NCI-H1930 (cell line): ENCODE results near the gene RAB3C.

Source experiments
- DNase-seq, 2 experiments: peaks; one replicate each; lab custom pipeline; 2025; lab: John Stamatoyannopoulos, UW

The RAB3C gene

DNA sequence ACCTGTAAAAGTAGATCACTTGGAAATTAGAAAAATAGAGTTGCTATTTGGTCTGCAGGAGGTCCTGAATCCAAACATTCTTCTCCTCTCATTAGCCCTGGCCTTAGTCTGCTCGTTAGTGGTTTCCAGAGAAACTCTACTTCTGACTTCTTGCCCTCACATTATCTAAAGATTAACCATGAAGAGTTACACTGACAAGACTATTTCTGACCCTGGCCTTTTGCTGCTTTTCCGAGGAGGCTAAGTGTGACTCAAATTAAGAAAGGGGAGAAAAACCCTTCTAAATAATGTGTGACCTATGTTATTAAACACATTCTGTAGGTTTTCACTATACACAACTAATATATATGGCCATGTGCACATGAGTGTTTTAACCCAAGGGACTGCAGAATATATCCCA is 302.4 kb downstream of the RAB3C start:
- DNase-seq: no peak

DNA sequence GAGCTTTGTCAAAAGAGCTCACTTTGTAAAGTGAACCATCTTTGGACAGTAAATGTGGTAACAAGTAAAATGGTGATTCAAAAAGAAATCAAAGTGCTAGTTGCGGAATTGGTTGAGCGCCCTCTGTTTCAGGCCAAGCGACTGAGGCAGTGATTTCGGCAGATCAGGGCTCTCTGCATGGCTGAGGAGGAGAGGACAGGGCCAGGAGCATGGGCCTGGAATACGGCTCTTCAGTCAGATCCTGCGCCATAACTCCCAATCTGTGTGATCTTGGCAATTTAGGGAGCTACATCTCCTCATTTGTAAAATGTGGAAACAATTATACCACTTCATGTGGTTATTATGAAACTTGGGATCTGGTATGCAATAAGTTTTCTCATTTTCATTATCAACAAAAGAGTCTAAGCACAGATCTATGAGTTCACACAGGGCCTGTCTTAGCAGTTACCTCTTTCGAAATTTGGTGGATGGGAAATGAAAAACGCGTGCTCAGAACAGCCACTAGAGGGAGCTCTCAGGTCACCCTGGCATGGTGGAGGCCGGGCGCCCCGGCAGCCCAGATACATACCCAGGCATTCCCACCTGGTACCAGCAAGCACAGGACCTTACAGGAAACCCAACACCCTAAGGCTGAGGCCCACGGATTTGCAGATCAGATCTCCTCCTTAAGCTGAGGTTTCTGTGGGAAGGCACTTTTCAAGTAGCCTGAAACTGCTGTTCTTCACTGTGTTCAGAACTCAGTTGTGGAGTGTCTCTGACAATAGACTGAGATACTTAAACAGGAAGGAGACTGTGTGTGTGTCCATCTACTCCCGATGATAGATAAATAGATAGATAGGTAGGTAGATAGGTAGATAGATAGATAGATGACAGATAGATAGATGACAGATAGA is 303.7 kb downstream of the RAB3C start:
- peak; percentile 2 to 21 for DNase-seq

DNA sequence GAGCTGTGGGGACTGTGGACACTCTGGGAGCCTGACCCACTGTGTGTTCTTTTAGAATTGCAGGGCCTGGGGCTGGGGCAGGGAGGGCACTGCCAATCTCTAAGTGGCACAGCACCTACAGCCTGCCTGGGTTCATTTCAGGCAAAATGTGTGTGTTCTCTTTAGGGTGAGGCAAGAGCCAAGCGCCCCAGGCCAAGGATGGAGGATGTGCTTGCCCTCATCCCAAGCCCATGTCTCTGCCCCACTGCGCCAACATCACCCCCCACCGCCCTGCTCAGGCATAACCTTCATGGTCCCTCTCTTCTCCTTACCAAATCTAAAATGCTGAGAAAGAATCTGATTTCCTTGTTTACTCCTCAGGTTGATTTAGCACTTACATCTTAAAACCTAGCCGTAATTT is 304.4 kb downstream of the RAB3C start:
- DNase-seq: no peak

DNA sequence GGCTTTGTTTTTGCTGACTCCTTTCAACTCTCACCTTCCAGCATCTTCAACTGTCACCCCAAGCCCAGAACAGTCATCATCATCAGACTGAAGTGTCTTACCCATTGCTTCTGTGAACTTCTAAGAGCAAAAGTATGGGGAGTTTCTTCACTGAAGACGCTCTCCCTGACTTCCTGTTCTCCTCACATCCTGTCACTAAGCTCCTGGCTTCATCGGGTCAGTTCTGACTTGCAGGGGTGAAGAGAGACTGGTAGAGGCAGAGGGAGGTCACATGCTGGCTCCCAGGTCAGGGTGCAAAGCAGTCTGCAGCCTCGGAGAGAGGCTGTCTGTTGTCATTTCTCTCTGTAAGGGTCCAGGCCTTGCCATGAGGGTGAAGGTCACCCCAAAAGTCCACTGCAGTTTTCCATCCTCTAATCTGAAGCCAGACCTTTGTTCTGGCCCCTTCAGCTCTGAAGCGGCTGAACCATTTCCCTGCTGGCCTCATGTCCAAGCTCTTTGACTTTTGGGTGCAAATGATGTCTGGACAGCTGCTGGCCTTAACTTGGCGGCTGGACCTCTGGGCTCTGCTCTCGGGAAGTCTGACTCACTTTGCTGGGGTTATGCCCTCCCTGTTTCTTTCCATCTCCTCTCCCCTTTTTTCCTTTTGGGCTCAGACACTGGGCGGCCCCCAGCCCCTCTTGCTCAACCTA is 305.0 kb downstream of the RAB3C start:
- no peak for DNase-seq

DNA sequence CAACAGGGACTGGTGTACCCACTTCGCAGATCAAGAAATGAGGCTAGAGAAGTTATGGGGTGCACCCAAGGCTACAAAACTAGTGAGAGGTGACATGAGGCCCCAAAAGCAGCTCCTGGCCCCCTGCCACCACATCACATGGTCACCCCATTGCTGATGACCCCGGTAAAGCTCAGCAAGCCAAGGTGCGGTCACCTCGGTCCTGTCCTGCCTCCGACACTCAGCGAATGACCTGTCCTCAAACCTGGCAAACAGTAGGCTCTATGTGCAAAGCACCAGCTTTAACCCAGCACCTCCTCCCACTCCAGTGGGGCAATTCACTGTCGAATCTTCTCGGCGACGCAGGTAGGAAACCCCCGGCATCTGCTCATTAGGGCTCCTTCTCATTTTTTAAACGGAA is 307.4 kb downstream of the RAB3C start:
- no peak for DNase-seq

DNA sequence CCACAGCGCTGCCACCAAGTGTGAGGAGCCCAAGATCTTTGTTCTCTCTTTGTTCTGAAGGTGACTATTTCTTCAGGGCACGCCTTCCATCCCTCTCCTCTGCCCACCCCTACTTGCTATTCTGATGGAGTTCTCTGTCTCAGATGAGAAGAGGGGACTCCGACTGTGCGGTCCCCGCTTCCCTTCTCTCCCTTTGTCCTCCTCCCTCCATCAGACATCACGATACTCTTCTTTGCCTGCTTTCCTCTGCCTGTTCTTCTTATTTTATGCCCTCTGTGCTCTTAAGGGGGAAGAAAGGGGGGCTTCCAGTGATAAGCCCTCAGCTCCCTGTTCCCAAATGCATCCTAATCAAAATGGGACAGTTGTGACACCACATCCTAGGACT is 307.8 kb downstream of the RAB3C start:
- no peak for DNase-seq

DNA sequence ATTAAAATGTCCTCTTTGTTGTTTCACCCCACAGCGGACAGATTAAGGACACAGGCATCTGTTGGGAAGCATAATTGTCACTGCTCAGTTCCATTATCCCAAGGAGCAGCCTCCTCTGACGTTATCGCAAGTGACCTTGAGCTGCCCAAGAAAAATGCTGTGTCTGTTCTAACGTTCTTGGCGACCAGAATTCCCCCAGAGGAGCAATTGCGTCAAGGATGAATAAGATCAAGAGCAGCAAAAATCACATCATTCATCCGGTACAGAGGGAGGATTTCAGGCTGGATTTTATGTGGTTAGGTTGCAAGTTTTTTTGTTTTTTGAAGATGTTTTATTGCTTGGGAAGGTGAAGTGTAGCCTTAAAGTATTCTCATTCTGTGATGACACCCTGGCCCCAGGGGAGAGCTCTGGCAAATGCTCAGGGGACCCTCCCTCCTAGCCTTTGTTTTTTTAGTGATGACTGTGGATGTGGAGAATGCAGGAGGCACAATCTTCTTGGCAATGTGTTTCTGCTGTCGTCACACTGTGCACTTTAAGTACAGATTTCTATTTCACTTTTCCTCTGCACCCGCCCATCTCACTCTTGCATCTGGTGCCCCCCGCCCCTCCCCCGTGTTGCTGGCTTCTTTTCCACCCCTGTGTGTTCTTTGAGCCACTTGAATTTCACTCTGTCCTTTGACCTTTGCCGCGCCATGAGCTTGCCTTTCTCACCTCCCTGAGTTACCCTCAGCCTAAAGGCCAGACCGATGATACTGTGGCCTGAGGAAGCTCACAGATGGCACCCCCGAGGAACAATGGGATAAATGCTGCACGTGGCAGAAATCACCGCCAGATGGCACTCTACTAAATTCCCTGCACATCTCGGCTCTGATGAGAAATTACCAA is 308.5 kb downstream of the RAB3C start:
- DNase-seq: peak in 1 of 2 experiments; percentile 19

DNA sequence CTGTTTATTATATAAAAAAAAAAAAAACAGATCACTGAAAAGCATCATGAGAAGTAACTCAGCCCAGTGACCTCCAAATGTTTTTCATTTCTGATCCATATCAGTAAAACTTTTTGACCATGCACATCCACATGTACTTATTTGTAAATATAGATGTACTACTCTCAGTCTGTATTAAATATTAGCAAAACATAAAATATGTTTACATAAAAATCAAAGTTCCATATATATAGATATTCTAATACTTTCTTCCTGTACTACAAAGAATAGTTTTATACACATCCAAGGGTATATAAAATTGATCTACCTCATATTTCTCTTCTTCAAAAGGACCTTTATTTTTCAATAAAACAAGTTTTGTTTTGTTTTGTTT is 309.1 kb downstream of the RAB3C start:
- no peak for DNase-seq

DNA sequence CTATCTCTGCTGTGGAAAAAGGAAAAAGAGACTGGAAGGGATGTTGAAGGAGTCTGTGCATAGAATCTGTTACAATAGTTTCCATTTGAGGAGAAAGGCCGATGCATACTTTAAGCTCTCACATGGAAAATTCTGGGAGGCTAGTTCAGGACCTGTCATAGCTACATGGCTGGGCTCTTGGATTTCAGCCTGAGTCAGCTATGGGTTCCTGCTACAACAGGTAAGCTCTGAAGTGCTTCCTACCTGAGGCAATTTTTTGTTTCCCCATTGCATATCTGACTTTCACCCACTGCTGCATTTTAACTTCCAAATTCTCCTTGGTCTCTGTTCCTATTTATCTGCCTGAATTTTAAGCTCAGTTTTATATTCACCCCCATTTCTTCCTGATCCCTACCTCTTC is 310.7 kb downstream of the RAB3C start:
- no peak for DNase-seq

DNA sequence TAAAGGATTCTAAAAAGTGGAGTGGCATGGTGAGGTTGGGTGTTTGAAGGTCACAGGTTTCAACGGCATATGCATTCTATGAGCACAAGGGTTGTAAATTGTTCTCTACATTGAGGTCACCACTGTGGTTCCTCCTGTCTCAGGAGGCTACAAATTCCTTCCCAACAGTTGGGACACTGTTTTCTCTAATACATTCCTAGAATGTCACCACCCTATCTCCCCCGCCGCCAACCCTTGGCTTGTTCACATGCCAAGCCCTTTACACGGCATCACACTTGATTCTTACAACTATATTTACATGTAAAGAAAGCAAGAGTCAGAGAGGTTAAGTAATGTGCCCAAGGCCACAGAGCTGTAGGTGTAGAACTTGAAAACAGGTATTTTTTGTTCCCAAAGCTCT is 315.1 kb downstream of the RAB3C start:
- DNase-seq: no peak

DNA sequence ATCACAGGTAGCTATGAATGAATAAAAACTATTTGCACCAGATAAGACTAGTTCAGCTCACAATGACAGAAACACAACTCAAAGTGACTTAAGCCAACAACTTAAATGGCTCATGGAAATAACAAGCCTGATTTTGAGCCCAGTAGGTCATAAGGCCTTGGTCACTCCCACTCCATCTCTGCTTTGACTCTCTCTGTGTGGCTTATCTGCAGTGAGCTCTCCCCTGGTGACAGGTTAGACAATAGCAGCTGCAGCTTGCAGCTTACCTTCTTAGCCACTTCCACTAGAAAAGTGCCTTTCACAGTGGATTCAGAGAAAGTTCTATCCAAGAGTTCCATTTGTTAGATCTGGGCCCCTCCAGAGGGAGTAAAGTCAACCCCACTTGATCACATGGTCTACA is 315.7 kb downstream of the RAB3C start:
- no peak for DNase-seq

DNA sequence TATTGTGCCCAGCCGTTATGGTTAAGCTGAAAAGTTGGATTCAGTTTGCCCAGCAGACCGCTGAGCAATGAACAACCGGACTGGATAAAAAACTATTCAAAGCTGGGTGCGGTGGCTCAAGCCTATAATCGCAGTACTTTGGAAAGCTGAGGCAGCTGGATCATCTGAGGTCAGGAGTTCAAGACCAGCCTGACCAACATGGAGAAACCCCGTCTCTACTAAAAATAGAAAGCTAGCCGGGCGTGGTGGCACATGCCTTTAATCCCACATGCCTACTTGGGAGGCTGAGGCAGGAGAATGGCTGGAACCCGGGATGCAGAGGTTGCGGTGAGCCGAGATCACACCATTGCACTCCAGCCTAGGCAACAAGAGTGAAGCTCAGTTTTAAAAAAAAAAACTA is 318.4 kb downstream of the RAB3C start:
- no peak for DNase-seq

DNA sequence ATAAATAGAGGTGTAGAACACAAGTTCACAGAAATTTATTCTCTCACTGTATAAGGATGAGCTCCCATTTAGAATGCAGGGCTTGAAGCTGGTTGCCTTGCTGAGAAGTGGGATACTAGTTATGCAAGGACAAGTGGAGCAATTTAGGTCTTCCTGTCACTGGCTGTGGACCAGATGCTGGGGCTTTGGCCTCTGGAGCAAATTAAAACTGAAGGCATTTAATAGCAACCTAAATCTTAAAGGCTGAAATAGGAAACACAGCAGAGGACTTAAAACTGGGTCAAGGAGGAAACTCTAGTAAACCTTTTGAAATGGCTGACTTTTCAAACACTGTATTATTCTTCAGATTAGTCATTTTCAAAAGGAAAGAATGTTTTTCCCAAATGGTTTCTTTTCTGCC is 319.4 kb downstream of the RAB3C start:
- DNase-seq: no peak

DNA sequence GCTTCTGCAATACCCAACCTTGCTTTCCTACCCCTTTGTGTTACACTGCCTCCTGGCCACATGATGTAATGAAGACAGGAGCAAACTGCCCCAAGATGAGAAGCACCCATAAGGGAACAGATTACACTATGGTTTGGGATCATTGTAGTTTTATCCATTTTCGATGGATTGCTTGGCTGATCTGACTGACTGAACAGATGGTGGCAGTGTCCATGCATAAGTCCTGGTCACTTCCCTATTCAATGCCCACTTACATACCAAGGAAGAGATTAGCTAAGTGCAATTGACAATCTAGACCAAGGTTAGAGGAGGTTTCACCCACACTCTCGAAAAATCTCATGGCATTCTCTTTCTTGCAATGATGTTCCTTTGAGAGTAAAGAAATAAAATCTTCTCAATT is 319.9 kb downstream of the RAB3C start:
- no peak for DNase-seq

DNA sequence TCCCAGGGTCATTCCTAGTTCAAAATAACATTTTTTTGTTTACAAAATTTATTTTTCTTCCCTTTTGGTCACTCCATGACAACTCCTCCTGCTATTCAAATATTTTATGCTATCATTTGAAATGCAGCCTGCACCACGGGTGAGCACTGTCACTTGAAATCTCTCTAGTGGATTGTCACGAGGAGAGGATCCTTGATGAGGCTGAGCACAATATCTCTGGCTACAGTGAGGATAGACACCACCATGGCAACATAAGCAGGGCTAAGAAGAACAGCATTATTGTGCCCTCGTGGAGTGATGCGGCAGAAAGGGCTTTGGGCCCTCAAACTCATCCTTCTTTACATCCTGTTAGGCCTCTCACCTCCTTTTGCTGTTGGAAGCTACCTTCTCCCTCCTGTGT is 321.9 kb downstream of the RAB3C start:
- no peak for DNase-seq

DNA sequence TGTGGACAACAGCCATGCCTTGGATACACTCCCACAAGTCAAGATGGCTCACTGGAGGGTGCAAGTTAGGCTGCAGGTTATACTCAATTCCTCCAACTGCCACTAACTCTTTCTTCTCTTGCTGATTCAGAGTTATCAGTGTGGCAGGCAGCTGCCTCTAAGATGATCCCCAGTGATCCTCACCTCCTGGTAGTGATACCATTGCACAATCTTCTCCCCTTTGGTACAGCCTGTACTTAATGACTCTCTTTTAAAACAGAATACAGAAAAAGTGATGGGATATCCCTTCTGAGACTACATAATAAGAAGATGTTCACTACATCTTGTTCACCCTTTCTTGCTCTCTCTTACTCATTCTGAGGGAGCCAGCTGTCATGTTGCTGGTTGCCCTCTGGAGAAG is 323.1 kb downstream of the RAB3C start:
- no peak for DNase-seq
